IPS-18a (cell line): Measurements from ENCODE around the gene P2RX7.
"Not testable (repeated sequence)": the region's sequence is repeated elsewhere in the genome, so short reads cannot be mapped to it uniquely, and the experiment has no call there.

Source experiments
- H3K27ac ChIP-seq: one replicate; pipeline ENCODE4 v1.5.1; 2013; ENCODE audit warnings: low read length
- H3K27me3 ChIP-seq: one replicate; pipeline ENCODE4 v1.6.1; 2013; ENCODE audit warnings: mild to moderate bottlenecking, low read length; ENCODE audit not compliant: control insufficient read depth, insufficient read depth
- H3K36me3 ChIP-seq: one replicate; pipeline ENCODE4 v1.6.1; 2013; ENCODE audit warnings: low read depth, low read length; ENCODE audit not compliant: control insufficient read depth
- H3K4me1 ChIP-seq: one replicate; pipeline ENCODE4 v1.6.1; 2013; ENCODE audit warnings: low read depth, low read length; ENCODE audit not compliant: control insufficient read depth
- H3K4me3 ChIP-seq: one replicate; pipeline ENCODE4 v1.5.1; 2013; ENCODE audit warnings: low read length
- H3K9ac ChIP-seq: one replicate; pipeline ENCODE4 v1.6.1; 2013; ENCODE audit warnings: mild to moderate bottlenecking, low read length, moderate library complexity
- H3K9me3 ChIP-seq: one replicate; pipeline ENCODE4 v1.6.1; 2013; ENCODE audit warnings: low read depth, low read length; ENCODE audit not compliant: control insufficient read depth

Gene P2RX7

DNA sequence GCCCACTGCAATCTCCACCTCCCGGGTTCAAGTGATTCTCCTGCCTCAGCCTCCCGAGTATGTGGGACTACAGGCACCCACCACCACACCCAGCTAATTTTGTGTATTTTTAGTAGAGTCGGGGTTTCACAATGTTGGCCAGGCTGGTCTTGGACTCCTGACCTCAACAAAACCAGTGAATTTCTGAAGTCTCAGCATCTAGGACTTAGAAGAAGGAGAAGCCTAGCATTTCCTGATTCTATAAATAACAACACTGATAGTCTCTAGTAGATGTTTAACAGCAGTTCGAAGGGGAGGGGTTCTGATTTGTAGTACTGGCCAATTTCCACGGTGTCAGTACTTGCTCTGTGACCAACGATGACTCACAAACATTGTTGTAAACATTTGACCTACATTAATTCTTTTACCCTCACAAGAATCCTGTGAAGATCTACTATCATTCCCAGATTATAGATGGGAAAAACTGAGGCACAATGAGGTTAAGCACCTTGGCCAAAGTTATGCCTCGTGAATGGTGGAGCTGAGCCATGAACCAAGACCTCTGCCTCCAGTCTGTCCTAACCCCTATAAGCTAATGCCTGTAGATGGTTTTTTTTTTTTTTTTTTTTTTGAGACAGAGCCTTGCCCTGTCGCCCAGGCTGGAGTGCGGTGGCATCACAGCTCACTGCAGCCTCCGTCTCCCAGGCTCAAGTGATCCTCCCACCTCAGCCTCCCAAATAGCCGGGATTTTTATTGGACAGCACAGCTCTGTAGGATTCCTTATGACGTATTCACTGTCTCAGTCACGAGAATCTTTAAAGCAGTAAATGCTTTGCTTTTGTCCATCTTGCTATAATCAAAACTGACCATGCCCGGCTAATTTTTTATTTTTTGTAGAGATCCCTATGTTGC is 82.4 kb downstream of the P2RX7 start:
- Histone ChIP-seq H3K4me3 (no peak overlapping the region), H3K27ac (no peak overlapping the region), H3K4me1 (no peaks in the 10 kb centered on the region), H3K27me3 (no peaks in the 10 kb centered on the region), H3K36me3 (no peaks in the 10 kb centered on the region), H3K9ac (no peak overlapping the region), H3K9me3 (no peaks in the 10 kb centered on the region)

GRCh38 chr12:121216102-121216501 is 83.4 kb downstream of the P2RX7 start:
- no peaks in the 10 kb centered on the region for H3K27me3 ChIP-seq
- no peak overlapping the region for H3K27ac ChIP-seq
- no peak overlapping the region for H3K9ac ChIP-seq
- H3K36me3 ChIP-seq, result no peaks in the 10 kb centered on the region
- H3K4me3 ChIP-seq, result no peak overlapping the region
- no peaks in the 10 kb centered on the region for H3K4me1 ChIP-seq
- no peaks in the 10 kb centered on the region for H3K9me3 ChIP-seq

- Histone ChIP-seq H3K9me3 (no peaks in the 10 kb centered on the region), H3K9ac (no peak overlapping the region), H3K36me3 (no peaks in the 10 kb centered on the region), H3K4me3 (no peak overlapping the region), H3K4me1 (no peaks in the 10 kb centered on the region), H3K27me3 (no peaks in the 10 kb centered on the region), H3K27ac (no peak overlapping the region)
These were observed 84.4 kb downstream of the P2RX7 start for GRCh38 chr12:121217063-121217462.

DNA sequence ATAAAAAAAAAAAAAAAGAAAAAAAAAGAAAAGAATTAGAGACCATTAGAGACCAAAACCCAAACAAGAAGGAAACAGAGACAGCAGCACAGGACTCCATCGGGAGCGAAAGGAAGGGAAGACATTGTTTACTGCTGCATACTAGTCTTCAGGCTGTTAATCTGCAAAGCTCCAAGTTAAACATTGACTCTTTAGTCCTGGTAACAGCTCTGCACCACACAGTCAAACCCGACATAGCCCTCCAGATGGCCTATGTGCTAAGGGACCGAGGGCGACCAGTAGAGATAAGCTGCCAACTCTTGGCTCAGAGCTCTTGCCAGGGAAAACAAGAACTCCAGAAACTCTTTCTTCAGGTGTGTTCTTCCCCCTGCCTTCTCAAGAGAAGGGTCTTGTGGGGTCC is 85.1 kb downstream of the P2RX7 start:
- H3K9me3 ChIP-seq, result no peaks in the 10 kb centered on the region
- no peak overlapping the region for H3K4me3 ChIP-seq
- H3K9ac ChIP-seq, result no peak overlapping the region
- H3K27me3 ChIP-seq, result no peaks in the 10 kb centered on the region
- H3K36me3 ChIP-seq, result no peaks in the 10 kb centered on the region
- no peaks in the 10 kb centered on the region for H3K4me1 ChIP-seq
- H3K27ac ChIP-seq, result no peak overlapping the region

DNA sequence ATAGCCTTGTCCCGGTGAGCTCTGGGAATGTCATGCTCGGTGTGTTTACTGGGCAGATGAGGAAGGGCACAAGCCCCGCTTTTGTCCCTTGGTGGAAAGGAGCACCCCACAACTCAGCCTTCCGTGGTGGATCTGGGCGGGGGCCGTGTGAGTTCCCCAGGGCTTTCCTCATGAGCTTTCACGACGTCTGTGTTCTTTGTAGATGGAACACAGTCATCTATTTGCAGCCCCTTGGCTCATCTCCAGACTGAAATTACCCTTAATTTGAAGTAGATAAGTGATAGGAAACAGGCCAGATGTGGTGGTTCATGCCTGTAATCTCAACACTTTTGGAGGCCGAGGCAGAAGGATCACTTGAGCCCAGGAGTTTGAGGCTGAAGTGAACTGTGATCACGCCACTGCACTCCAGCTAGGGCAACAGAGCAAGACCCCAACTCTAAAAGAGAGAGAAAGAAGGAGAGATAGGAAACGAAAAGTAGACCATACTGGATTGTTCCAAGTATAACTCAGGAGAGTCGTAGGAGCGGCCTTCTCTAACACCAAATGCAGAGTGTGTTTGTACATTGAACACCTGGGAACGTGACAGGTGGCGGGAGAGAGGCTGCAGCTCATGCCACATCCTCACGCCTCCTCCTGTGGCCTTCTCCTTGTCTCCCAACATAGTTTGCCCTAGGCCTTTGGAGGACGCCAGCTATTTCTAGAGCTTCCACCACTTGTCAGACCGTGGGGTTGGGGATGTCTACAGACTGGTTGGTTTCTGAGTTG is 86.1 kb downstream of the P2RX7 start:
- Histone ChIP-seq H3K27me3 (no peaks in the 10 kb centered on the region), H3K4me3 (no peak overlapping the region), H3K9me3 (no peaks in the 10 kb centered on the region), H3K27ac (no peak overlapping the region), H3K4me1 (no peaks in the 10 kb centered on the region), H3K9ac (no peak overlapping the region), H3K36me3 (no peaks in the 10 kb centered on the region)

DNA sequence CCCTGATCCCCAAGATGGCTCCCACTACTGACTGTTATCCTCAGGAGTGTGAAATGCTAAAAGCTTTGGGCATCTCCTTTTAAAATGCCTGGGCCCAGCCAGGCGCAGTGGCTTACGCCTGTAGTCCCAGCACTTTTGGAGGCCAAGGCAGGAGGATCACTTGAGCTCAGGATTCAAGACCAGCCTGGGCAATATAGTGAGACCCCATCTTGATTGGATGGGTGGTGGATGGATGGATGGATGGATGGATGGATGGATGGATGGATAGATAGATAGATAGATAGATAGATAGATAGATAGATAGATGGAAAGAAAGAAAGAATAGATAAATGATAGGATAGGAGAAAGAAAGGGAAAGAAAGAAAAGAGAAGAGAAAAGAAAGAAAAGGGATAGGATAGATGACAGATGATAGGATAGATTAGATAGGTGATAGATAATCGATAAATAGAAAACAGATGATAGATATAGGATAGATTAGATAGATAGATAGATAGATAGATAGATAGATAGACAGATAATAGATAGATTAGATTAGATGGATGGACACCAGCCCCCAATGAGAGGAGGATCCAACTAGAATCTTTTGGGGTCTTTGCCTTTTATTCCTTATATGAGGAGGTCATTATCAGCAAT is 86.8 kb downstream of the P2RX7 start:
- Histone ChIP-seq H3K27me3 (no peaks in the 10 kb centered on the region), H3K27ac (no peak overlapping the region), H3K9me3 (no peaks in the 10 kb centered on the region), H3K36me3 (no peaks in the 10 kb centered on the region), H3K4me3 (no peak overlapping the region), H3K9ac (no peak overlapping the region), H3K4me1 (no peaks in the 10 kb centered on the region)

GRCh38 chr12:121222847-121223246 is 90.2 kb downstream of the P2RX7 start:
- H3K9me3 ChIP-seq, result no peaks in the 10 kb centered on the region
- H3K9ac ChIP-seq, result no peak overlapping the region
- no peaks in the 10 kb centered on the region for H3K36me3 ChIP-seq
- H3K4me3 ChIP-seq, result no peak overlapping the region
- H3K4me1 ChIP-seq, result no peaks in the 10 kb centered on the region
- H3K27ac ChIP-seq, result no peak overlapping the region
- no peaks in the 10 kb centered on the region for H3K27me3 ChIP-seq

DNA sequence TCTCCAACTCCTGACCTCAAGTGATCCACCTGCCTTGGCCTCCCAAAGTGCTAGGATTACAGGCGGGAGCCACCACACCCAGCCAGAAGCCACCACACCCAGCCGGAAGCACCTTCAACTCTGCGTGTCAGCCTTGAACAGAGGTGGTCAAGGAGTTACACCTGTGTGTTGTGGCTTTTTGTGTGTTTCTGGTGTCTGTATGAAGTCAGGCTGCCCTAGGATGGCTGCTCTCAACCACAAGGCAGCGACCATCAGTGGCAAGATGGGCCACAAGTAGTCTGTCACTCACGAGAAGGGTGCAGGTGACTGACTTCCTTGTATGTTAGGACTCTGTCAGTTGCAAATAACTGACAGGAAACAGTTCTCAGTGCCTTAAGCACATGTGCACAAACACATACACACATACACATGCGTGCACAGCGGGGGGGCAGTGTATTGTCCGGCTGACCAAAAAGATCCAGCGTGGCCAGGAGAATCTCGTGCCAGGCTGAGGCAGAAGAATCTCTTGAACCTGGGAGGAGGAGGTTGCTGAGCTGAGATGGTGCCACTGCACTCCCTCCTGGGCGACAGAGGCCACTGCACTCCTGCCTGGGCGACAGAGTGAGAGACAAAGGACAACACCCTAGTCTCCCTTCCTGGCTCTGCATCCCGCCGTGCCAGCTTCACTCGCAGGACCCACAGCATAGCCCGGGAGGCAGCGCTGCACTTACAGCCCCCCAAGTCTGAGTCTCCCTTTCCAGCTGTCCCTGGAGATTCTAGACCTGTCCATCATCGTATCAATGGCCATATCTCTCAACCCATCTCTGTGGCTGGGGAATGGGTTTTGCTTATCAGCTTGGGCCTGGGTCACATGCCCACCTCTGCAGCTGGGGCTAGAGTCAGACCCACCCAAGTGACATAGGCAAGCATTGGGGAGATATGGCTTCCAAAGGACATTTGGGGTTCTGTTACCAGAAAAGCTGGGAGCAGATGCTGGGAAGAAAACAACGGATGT is 90.9 kb downstream of the P2RX7 start:
- Histone ChIP-seq H3K9me3 (no peaks in the 10 kb centered on the region), H3K27ac (no peak overlapping the region), H3K36me3 (no peaks in the 10 kb centered on the region), H3K4me1 (no peaks in the 10 kb centered on the region), H3K27me3 (no peaks in the 10 kb centered on the region), H3K9ac (no peak overlapping the region), H3K4me3 (no peak overlapping the region)

GRCh38 chr12:121224591-121224990 is 91.9 kb downstream of the P2RX7 start:
- no peak overlapping the region for H3K27ac ChIP-seq
- no peak overlapping the region for H3K4me3 ChIP-seq
- no peak overlapping the region for H3K9ac ChIP-seq
- no peaks in the 10 kb centered on the region for H3K36me3 ChIP-seq
- no peaks in the 10 kb centered on the region for H3K27me3 ChIP-seq
- H3K4me1 ChIP-seq, result no peaks in the 10 kb centered on the region
- no peaks in the 10 kb centered on the region for H3K9me3 ChIP-seq

DNA sequence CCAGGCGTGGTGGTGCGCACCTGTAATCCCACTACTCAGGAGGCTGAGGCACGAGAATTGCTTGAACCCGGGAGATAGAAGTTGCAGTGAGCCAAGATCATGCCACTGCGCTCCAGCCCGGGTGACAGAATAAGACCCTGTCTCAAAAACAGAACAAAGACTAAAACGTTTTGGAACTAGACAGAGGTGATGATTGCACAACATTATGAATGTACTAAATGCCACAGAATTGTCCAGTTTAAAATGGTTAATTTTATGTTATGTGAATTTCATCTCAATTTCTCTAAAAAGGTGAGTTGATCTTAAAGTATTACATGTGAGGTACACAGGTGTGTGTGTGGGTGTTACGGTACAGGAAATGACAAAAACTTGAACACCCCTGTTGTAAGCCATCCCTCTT is 93.7 kb downstream of the P2RX7 start:
- H3K9ac ChIP-seq, result no peak overlapping the region
- no peaks in the 10 kb centered on the region for H3K9me3 ChIP-seq
- H3K27ac ChIP-seq, result no peak overlapping the region
- no peaks in the 10 kb centered on the region for H3K36me3 ChIP-seq
- H3K4me1 ChIP-seq, result no peaks in the 10 kb centered on the region
- no peak overlapping the region for H3K4me3 ChIP-seq
- H3K27me3 ChIP-seq, result no peaks in the 10 kb centered on the region

- H3K27ac ChIP-seq, H3K4me1 ChIP-seq, H3K36me3 ChIP-seq, H3K9me3 ChIP-seq, H3K9ac ChIP-seq, H3K4me3 ChIP-seq, H3K27me3 ChIP-seq: not testable (repeated sequence)
These were observed 94.2 kb downstream of the P2RX7 start for GRCh38 chr12:121226871-121227270.
